ENCODE data around the gene LCN2.
A peak's percentile ranks its signal among the peaks of the same experiment; 100 is the strongest.

The LCN2 gene

GRCh38 chr9:128116104-128117083, 32.9 kb upstream of the LCN2 start:
- no peak for DNase-seq (ENCODE audit: low spot score)
- TF ChIP-seq, protein P1, sequence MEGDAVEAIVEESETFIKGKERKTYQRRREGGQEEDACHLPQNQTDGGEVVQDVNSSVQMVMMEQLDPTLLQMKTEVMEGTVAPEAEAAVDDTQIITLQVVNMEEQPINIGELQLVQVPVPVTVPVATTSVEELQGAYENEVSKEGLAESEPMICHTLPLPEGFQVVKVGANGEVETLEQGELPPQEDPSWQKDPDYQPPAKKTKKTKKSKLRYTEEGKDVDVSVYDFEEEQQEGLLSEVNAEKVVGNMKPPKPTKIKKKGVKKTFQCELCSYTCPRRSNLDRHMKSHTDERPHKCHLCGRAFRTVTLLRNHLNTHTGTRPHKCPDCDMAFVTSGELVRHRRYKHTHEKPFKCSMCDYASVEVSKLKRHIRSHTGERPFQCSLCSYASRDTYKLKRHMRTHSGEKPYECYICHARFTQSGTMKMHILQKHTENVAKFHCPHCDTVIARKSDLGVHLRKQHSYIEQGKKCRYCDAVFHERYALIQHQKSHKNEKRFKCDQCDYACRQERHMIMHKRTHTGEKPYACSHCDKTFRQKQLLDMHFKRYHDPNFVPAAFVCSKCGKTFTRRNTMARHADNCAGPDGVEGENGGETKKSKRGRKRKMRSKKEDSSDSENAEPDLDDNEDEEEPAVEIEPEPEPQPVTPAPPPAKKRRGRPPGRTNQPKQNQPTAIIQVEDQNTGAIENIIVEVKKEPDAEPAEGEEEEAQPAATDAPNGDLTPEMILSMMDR (IDR thresholded peaks at IDR 0.05; ENCODE audit: extremely low read depth, missing control alignments), result no peak

- TF ChIP-seq, protein P1 (IDR thresholded peaks at IDR 0.05; ENCODE audit: extremely low read depth, missing control alignments), result peak; percentile 100
- peak; percentile 92 for DNase-seq (ENCODE audit: low spot score)
Observed at GRCh38 chr9:128117613-128118471, 31.4 kb upstream of the LCN2 start.

GRCh38 chr9:128118472-128118857, 30.8 kb upstream of the LCN2 start:
- TF ChIP-seq, protein P1 (IDR thresholded peaks at IDR 0.05; ENCODE audit: extremely low read depth, missing control alignments), result no peak
- DNase-seq (ENCODE audit: low spot score), result no peak

GRCh38 chr9:128118971-128119665, 30.1 kb upstream of the LCN2 start:
- TF ChIP-seq, protein P1 (IDR thresholded peaks at IDR 0.05; ENCODE audit: extremely low read depth, missing control alignments), result no peak
- no peak for DNase-seq (ENCODE audit: low spot score)

- TF ChIP-seq, protein P1 (IDR thresholded peaks at IDR 0.05; ENCODE audit: extremely low read depth, missing control alignments), result no peak
Observed at GRCh38 chr9:128120061-128120740, 29.1 kb upstream of the LCN2 start.

DNA sequence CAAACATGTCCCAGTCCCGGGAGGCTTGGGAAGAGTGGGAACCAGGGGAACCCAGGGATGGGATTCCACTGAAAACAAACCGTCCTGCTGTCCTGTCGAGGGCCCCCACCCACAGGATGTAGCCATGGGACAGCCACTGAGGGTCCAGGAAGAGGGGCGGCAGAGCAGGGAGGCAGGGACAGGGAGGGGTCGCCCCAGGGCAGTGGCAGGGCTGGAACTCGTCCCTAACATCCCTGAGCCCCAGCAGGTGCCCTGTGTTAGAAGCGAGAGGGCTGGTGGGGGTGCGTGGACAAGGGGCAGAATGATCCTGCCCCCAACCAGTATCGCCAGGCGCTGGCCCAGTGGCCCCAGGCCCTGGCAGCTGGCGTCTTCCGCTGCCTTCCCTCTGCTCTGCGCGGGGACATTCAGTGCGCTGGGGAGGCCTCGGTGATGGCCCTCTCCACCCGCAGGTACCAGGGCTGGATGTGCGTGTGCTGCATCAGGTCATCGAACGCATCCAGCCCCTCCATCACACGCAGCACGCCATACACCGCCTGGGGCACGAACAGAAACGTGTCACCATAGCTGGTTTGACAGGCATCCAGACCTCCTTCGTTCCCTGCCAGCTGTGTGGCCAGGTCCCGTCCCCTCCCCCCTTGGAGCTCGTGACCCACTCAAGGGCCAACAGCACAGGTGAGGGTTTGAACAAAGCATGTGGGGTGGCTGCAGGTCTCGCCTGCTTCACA, 28.4 kb upstream of the LCN2 start:
- TF ChIP-seq, protein P1 (IDR thresholded peaks at IDR 0.05; ENCODE audit: extremely low read depth, missing control alignments), result no peak
- DNase-seq (ENCODE audit: low spot score), result no peak

More at GRCh38 chr9:128120061-128120740, 29.1 kb upstream of the LCN2 start:
- no peak for DNase-seq (ENCODE audit: low spot score)

Measured in GM20000 (cell line).